ENCODE measurements around the gene CDK5RAP2.

GRCh38 chr9:120391691-120392090 is 188.3 kb downstream of the CDK5RAP2 start:
- TF ChIP-seq ZNF658 (tag by site-specific recombination; IDR thresholded peaks at IDR 0.05) (no peak), ZNF473 (tag by site-specific recombination; IDR thresholded peaks at IDR 0.05) (no peak), MEIS1 (CRISPR knock-in tag; IDR thresholded peaks at IDR 0.05; ENCODE audit: borderline replicate concordance) (no peak), CTCF (tag by site-specific recombination; IDR thresholded peaks at IDR 0.05) (no peak), REST (tag by site-specific recombination; IDR thresholded peaks at IDR 0.05) (no peak)
